NCI-H146 treated with DMSO at 0.1 percent for 48 hours (cell line): ENCODE measurements around the gene GSTM5.
"Not testable (repeated sequence)": the region's sequence is repeated elsewhere in the genome, so short reads cannot be mapped to it uniquely, and the experiment has no call there.

Experiments used
- DNase-seq: peaks from one replicate; lab custom pipeline; 2025; ENCODE audit not compliant: unreplicated experiment; lab: John Stamatoyannopoulos, UW

GSTM5 gene

DNA sequence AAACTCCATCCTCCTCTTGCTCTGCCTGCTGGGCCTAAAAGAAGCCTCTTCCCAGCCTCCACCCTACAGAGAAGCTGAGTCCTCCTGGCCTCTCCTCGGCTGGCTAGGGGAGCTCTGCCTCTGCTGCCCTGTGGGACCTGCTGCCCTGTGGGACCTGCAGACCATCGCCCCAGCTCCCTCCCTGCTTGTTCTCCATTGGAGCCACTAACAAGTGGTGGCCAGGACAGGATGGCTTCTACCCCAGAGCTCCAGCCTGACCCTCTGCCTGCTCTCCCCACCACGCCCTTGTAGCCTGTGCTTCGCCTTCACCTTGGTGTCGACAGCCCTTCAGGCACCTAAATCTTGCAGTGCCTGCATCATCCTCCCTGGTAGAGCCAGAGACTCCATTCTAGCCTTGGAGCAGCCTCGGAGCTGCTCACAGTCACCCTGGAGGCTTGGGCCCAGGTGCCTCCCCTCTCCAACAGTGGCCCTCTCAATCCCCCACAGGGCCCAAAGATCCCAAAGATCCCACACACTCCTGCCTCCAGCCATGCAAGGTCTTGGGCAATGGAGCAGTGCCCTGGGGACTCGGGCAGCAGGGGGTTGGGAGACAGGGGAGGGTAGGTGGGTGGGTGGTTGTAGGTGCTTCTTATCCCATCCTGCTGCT, 48.7 kb downstream of the GSTM5 start:
- no peak for DNase-seq

DNA sequence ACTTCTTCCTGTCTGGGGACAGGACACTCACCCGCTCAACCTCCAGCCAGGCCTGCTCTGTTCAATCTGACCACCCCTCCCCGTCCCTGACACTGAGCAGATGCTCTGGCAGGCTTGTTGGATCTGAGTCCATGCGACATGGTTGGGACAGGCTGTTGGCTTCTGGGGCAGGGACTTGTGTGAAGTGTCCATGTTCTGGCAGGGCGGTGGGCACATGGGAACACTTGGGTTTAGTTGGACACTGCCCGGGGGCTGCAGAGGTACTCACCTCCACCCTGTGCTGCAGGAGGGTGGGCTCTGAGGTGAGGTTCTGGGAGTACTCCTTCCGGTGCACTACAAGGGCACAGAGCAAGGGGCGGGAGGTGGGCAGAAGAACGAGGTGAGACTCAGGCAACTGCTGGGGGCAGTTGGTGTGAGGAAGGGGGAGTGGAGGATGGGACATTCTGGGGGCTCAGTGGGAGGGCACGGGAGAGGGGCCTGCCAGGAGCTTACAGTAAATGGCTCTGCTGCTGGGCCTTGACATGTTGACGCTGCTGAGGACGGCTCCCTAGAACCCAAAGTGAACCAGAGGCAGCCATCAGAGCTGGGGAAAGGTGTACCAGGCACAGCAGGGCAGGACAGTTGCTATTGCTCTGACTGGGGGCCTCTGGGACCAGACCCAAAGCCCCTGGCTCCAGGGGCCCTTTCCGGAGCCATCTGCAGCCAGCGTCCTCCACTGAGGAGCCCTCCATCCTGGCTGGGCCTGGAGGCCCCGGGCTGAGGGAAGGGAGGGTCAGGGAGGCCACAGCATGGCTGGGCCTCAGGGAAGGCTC, 49.4 kb downstream of the GSTM5 start:
- no peak for DNase-seq

DNA sequence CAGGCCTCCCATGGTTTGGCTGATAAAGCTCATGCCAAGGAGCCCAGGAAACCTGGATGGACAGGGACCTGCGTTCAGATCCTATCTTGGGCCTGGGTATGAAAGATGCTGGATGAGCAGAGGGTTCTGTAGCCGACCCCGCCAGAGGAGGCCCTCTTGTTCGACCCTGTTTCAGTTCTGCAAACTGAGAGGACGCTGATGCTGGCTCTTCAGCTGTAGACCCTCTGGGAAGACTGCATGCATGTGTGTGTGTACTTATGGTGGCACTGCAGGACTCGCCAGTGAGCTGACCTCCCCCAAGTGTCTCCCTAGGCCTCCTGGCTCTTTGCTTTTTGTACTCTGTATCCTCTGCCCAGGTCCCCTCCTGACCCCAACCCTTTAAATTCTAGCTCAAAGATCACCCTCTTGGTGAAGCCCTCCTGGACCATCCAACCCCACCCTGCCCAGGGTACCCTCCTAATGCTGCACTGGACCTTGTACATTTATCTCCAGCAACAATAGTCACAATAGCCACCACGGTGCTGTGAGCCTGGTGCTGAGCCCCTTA, 50.1 kb downstream of the GSTM5 start:
- DNase-seq, result no peak

DNA sequence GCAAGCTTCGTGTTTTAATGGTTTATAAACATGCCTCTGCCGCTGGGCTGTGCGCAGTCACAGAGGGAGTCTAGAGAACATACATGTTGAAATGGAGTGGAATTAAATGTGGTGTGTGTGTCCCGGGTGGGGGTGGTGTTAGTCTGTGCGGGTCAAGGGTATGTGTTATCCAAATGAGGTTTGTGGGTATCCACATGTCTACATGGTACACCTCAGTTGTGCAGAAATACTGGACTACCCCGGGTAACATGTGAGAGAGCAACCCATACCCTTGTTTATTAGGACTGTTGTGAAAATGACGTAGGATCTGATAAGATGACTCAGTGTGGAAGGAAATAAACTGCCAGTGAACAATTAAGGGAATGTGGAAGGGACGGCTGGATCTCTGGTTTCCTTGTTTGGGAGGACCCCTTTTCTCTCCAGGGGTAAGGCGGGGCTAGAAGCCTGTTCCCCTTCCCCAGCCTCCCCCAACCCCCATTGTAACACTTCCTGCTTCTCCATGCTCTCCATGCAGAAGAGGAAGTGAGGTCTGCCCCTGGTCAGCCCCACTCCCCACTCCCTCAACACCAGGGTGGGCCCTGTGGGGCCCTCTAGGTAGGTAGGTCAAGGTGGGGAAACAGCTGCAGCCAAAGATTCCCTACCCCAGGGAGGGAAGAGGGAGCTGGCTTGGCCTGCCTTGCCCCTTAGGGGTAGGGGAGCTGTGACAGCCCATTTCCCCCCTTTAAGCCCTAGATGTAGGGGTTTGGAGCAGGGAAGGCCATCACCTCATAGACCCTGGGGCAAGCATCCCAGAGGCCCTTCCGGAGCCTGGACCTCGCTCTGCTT, 51.0 kb downstream of the GSTM5 start:
- DNase-seq, result no peak

DNA sequence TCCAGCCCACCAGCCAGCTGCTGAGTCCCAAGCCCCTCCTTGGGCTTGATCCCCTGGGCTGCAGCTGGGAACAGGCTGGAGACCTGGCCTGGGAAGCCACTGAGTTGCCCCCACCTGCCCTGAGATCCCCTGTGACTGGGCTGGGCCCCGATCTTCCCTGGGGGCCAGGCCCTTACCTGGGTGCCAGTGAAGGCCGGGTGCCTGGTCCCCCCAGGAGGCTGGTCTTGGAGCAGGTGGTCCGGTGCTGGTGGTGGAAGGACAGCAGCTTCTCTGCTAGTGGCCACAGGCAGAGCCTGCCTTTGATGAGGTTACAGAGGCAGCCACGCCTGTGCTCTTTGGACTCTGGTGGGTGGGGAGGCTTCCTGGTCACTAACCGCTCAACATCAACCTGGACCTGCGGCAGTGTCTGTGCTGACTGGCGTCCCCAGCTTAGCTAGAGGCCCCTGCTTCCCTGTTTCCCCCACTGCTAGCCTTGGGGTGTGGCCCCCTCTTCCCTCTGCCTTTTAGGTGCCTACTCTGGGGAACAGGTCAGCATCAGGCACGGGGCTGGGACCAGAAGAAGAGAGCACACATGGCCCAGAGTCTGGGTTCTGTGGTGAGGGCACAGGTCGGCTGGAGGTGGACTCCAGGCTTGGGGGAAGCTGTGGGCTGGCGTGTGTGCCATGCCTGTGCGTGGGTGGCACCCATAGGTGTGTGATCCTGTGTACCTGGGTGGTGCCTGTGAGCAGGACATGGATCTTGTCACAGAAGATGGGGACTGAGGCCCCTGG, 51.8 kb downstream of the GSTM5 start, which contains the start of gene EPS8L3:
Gene EPS8L3 (minus strand): TSS at position 278 of the 770 bp plus-strand sequence. CDS start 2,174 bp downstream, outside the sequence.
- no peak for DNase-seq

- DNase-seq, result no peak
Measured at GRCh38 chr1:109764561-109765482, 52.8 kb downstream of the GSTM5 start.

DNA sequence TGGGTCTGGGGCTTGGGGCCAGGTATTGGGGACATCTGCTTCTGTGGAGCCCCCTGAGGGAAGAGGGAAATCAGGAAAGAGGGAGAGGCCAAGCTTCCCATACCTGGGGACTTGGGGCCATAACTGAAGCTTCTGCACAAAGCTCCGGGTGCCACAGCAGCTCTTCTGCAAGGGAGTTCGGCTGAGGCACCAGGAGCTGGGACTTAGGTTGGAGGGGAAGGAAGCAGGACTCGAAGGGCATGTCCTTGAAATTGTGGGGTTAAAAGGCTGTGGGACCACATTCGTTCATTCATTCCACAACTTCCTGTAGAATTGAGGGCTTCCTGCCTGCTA, 53.4 kb downstream of the GSTM5 start:
- DNase-seq, result no peak

DNA sequence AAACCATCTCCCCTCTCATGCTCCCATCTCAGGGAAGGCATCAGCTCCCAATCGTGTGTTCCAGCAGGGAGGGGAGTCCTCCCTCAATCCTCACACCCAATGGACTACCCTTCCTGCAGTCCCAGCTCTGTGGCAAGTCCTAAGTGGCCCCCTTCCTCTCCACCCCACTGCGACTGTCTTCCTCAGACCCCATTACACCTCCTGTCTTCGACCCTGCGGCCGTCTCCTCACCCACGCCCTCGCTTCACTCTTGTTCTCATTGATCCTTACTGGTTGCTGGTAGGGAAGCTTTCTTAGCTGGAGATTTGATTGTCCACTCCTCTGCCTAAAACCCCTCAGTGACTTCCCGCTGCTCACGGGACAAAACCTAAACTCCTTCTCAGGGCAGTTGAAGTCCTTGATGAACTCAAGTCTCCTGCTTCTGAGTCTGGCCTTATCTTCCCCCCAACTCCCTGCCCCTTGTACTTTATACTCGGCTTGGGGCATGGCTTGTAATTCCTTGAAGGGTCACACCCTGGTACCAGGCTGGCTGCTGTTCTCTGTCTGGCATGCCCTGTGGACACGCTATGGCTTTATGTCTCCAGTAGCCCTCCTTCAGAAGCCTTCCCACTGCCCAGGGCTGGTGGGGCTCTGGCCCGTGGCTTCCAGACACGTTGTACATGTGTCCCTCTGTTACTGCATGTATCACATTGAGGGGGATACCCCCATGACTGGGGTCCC, 54.0 kb downstream of the GSTM5 start:
- DNase-seq, result no peak

- not testable (repeated sequence) for DNase-seq
Measured at GRCh38 chr1:109766991-109767636, 55.1 kb downstream of the GSTM5 start.
